Tibial nerve (tissue), 4 donors: ENCODE results near the gene SELENOF. TPM values are rescaled to one million over a fixed set of nuclear protein-coding genes. Genes with fewer than 3 reads are reported as not detected.
"Not testable (repeated sequence)": the region's sequence is repeated elsewhere in the genome, so short reads cannot be mapped to it uniquely, and the experiment has no call there.

Source experiments
- DNase-seq, 2 donors: peaks; one replicate each; pipeline ENCODE4 v3.0.0-alpha.2; 2019; ENCODE audit warnings: low spot score in 2 of 2
- H3K27ac ChIP-seq, 4 donors: fragments of 200-600 bp; sonication (generic) in 3 of 4; one replicate each; pipeline ENCODE4 v1.5.1; 2017 to 2019; ENCODE audit warnings: mild to moderate bottlenecking in 1 of 4
- H3K27me3 ChIP-seq, 2 donors: fragments of 200-600 bp; sonication (generic) in 1 of 2; one replicate each; pipeline versions ENCODE4 v1.5.1 to v1.6.0; 2017 to 2019
- H3K36me3 ChIP-seq, 3 donors: fragments of 200-600 bp; sonication (generic); one replicate each; pipeline ENCODE4 v1.5.1; 2018 to 2019
- H3K4me1 ChIP-seq, 4 donors: fragments of 200-600 bp; sonication (generic) in 3 of 4; one replicate each; pipeline ENCODE4 v1.5.1; 2017 to 2019
- H3K4me3 ChIP-seq, 4 donors: fragments of 200-600 bp; sonication (generic) in 3 of 4; one replicate each; pipeline ENCODE4 v1.5.1; 2017 to 2019; ENCODE audit warnings: mild to moderate bottlenecking in 1 of 4, moderate library complexity in 1 of 4
- H3K9me3 ChIP-seq, 4 donors: fragments of 200-600 bp; sonication (generic) in 3 of 4; one replicate each; pipeline ENCODE4 v1.5.1; 2017 to 2019
- CTCF ChIP-seq, 5 experiments: fragments of 200-600 bp in 3 of 5; fragments of 450-650 bp in 2 of 5; sonication (generic) in 3 of 5; IDR thresholded peaks; one replicate each; pipeline ENCODE4 v1.5.1; 2016 to 2019; ENCODE audit warnings: antibody characterized with exemption in 5 of 5, mild to moderate bottlenecking in 3 of 5, moderate library complexity in 2 of 5
- EP300 ChIP-seq, 2 donors: sonication (generic); formaldehyde crosslinking; IDR thresholded peaks; one replicate each; pipeline ENCODE4 v1.6.1; 2017; ENCODE audit warnings: antibody characterized with exemption in 2 of 2, mild to moderate bottlenecking in 1 of 2
- POLR2A ChIP-seq, 2 donors: fragments of 450-650 bp; IDR thresholded peaks; one replicate each; pipeline ENCODE4 v1.6.1; 2017; ENCODE audit warnings: antibody characterized with exemption in 2 of 2, mild to moderate bottlenecking in 2 of 2, moderate library complexity in 2 of 2
- WGBS, 2 donors: methylation state at CpG; one replicate each; pipeline ENCODE4 v1.1.5; 2018; 5-methylcytosine and 5-hydroxymethylcytosine counted together
- total RNA-seq, 4 donors: library from RNA; depleted of rRNA; stranded (reverse); fragments of >200 nt; gene quantifications; one replicate each; pipeline ENCODE4 v1.1.0, GENCODE V29; 2016

Gene SELENOF
- total RNA-seq, 4 donors from 2014 or later: 78.0 to 123 (median 92.3) TPM

GRCh38 chr1:86823386-86823785 lies 90.5 kb downstream of the SELENOF start:
- no peak for TF ChIP-seq CTCF (IDR thresholded peaks at IDR 0.05)
- no peak for TF ChIP-seq POLR2A (IDR thresholded peaks at IDR 0.05)
- Histone ChIP-seq H3K27ac (no peak overlapping the region), H3K27me3 (no peaks in the 10 kb centered on the region), H3K36me3 (no peaks in the 10 kb centered on the region), H3K9me3 (no peaks in the 10 kb centered on the region), H3K4me1 (no peaks in the 10 kb centered on the region), H3K4me3 (no peak overlapping the region)
- 46 to 56% methylated on average over 2 of the region's 2 CpGs for WGBS, 2 donors
- DNase-seq: no peak

- Histone ChIP-seq H3K27ac (no peak overlapping the region), H3K4me1 (no peaks in the 10 kb centered on the region), H3K9me3 (no peaks in the 10 kb centered on the region), H3K4me3 (no peak overlapping the region), H3K27me3 (no peaks in the 10 kb centered on the region), H3K36me3 (no peaks in the 10 kb centered on the region)
- DNase-seq: no peak
- WGBS, 2 donors: 49 to 62% methylated on average over 4 of the region's 4 CpGs
- TF ChIP-seq POLR2A (IDR thresholded peaks at IDR 0.05) (no peak), EP300 (IDR thresholded peaks at IDR 0.05) (no peak), CTCF (IDR thresholded peaks at IDR 0.05) (no peak)
Measured at GRCh38 chr1:86822459-86822858, 91.5 kb downstream of the SELENOF start.

- DNase-seq: no peak
- no peaks in the 10 kb centered on the region for H3K36me3 ChIP-seq
- no peak overlapping the region for H3K27ac ChIP-seq
- no peaks in the 10 kb centered on the region for H3K4me1 ChIP-seq
- H3K9me3 ChIP-seq: no peaks in the 10 kb centered on the region
- TF ChIP-seq CTCF (IDR thresholded peaks at IDR 0.05) (no peak), EP300 (IDR thresholded peaks at IDR 0.05) (no peak), POLR2A (IDR thresholded peaks at IDR 0.05) (no peak)
- no peak overlapping the region for H3K4me3 ChIP-seq
- 29 to 42% methylated on average over 1 of the region's 1 CpG for whole genome bisulfite sequencing, 2 donors
- no peaks in the 10 kb centered on the region for H3K27me3 ChIP-seq
Measured at GRCh38 chr1:86821956-86822355, 92.0 kb downstream of the SELENOF start.

- H3K36me3 ChIP-seq, H3K27ac ChIP-seq, H3K9me3 ChIP-seq, H3K4me3 ChIP-seq, H3K27me3 ChIP-seq, H3K4me1 ChIP-seq, DNase-seq: not testable (repeated sequence)
- WGBS, 2 donors: 73 to 85% methylated on average over 4 to 5 of the region's 5 CpGs
Measured at GRCh38 chr1:86819970-86820369, 94.0 kb downstream of the SELENOF start.

GRCh38 chr1:86817246-86817826 lies 96.6 kb downstream of the SELENOF start:
- H3K4me3 ChIP-seq, H3K27ac ChIP-seq, H3K4me1 ChIP-seq, DNase-seq, H3K9me3 ChIP-seq, H3K27me3 ChIP-seq, H3K36me3 ChIP-seq: not testable (repeated sequence)
- 75 to 88% methylated on average over 4 to 5 of the region's 5 CpGs for WGBS, 2 donors

- not testable (repeated sequence) for H3K27me3 ChIP-seq, H3K4me3 ChIP-seq, H3K36me3 ChIP-seq, H3K4me1 ChIP-seq, H3K9me3 ChIP-seq, DNase-seq, H3K27ac ChIP-seq
- 70 to 74% methylated on average over 4 to 5 of the region's 5 CpGs for WGBS, 2 donors
Measured at GRCh38 chr1:86814118-86814517, 99.8 kb downstream of the SELENOF start.

Other genes with a start within 250 kb of the SELENOF start
- gene SH3GLB1, start 209.6 kb downstream of the SELENOF start, total RNA-seq: 10 to 100 TPM; 37.7 to 46.1 (median 40.1) TPM
- gene HS2ST1, start 509 bp upstream of the SELENOF start, total RNA-seq: 10 to 100 TPM; 10.3 to 12.9 (median 11.2) TPM